Fibroblast of the aortic adventitia (primary cell): Measurements from ENCODE around the gene PITPNB. TPM values are rescaled to one million over a fixed set of nuclear protein-coding genes. Genes with fewer than 3 reads are reported as not detected.

Source experiments
- DNase-seq: peaks from one replicate; pipeline ENCODE4 v3.0.0-alpha.2; 2010; ENCODE audit warnings: low read depth
- H3K4me3 ChIP-seq: 2 replicates; pipeline ENCODE4 v1.5.1; 2011; ENCODE audit warnings: low read depth, mild to moderate bottlenecking, control low read depth, low read length, moderate library complexity
- total RNA-seq: library from RNA; depleted of rRNA; stranded (reverse); fragments of >200 nt; gene quantifications from 2 replicates; pipeline ENCODE4 v1.2.3, GENCODE V29; 2012; ENCODE audit warnings: low replicate concordance
- TF ChIP-seq, protein P1 (sequence below): IDR thresholded peaks from 2 replicates; pipeline ENCODE4 v1.5.1; 2011; ENCODE audit warnings: mild to moderate bottlenecking, low read length, control low read depth, inconsistent platforms; ENCODE audit not compliant: insufficient read depth

The PITPNB gene
- total RNA-seq, 1 donor = 26.8 TPM

GRCh38 chr22:27814993-27815392 lies 104.1 kb downstream of the PITPNB start:
- DNase-seq = no peak
- H3K4me3 ChIP-seq = no peak overlapping the region
- TF ChIP-seq, protein P1, sequence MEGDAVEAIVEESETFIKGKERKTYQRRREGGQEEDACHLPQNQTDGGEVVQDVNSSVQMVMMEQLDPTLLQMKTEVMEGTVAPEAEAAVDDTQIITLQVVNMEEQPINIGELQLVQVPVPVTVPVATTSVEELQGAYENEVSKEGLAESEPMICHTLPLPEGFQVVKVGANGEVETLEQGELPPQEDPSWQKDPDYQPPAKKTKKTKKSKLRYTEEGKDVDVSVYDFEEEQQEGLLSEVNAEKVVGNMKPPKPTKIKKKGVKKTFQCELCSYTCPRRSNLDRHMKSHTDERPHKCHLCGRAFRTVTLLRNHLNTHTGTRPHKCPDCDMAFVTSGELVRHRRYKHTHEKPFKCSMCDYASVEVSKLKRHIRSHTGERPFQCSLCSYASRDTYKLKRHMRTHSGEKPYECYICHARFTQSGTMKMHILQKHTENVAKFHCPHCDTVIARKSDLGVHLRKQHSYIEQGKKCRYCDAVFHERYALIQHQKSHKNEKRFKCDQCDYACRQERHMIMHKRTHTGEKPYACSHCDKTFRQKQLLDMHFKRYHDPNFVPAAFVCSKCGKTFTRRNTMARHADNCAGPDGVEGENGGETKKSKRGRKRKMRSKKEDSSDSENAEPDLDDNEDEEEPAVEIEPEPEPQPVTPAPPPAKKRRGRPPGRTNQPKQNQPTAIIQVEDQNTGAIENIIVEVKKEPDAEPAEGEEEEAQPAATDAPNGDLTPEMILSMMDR = no peak

- DNase-seq = no peak
- H3K4me3 ChIP-seq = no peak overlapping the region
- TF ChIP-seq, protein P1 = no peak
These were observed 107.3 kb downstream of the PITPNB start for GRCh38 chr22:27811778-27812177.

- H3K4me3 ChIP-seq = no peak overlapping the region
- DNase-seq = peak; percentile 84
- TF ChIP-seq, protein P1 = no peak
These were observed 108.4 kb downstream of the PITPNB start for GRCh38 chr22:27810609-27811151.

DNA sequence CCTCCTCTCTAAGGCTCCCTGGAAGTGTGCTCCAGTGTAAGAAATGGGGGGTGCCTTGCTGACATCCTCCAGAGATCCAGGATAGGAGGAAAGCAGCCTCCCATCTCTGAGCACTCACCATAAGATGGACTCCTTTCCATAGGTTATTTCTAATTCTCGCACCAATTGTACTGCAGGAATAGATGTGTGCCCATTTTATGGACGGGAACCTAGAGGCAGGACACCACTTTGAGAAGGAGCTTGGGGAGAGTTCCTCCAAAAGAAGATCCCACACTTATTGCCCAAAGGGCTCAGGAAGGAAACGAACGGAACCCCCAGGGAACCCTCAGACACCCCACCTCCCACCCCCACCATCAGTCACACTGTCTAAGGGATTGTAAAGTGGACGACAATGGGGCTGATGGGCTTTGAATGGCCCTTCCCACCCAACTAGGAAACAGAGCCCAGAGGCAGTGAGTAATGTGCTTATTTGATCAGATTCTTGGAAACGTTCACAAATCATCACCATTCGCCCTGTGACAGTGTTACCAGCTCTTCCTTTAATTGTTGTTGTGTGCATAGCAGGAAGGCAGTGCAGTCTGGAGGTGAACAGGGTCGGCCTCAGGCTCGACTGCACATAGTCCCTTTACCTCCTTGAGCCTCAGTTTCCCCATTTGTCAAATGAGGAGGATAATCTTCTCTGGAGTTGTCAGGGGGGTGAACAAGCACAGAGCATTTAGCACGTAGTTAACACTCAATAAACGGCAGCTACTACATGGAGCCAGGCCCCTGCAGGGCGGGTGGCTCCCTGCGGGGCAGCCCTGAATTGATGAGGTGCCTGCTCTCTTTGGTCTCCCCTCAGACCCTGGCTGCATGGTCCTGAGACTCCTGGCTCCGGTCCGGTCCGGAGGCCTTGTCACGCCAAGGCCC lies 109.1 kb downstream of the PITPNB start:
- H3K4me3 ChIP-seq = no peak overlapping the region
- DNase-seq = peak; percentile 59
- TF ChIP-seq, protein P1 = no peak

GRCh38 chr22:27809226-27809603 lies 109.8 kb downstream of the PITPNB start:
- TF ChIP-seq, protein P1 = no peak
- H3K4me3 ChIP-seq = no peak overlapping the region
- no peak for DNase-seq

- TF ChIP-seq, protein P1 = no peak
- DNase-seq = no peak
- H3K4me3 ChIP-seq = no peak overlapping the region
These were observed 110.4 kb downstream of the PITPNB start for GRCh38 chr22:27808451-27809225.
